Upper lobe of right lung (tissue), 1 donor: ENCODE data around the gene SLC1A7. TPM values are rescaled to one million over a fixed set of nuclear protein-coding genes. Genes with fewer than 3 reads are reported as not detected.

ENCODE experiments used
- ATAC-seq: fragments of 200-7000 bp; cut with Tn5 transposase; one replicate; pipeline ENCODE4 v1.9.1; 2020; ENCODE audit warnings: mild to moderate bottlenecking, moderate library complexity
- DNase-seq: peaks from one replicate; pipeline ENCODE4 v3.0.0-alpha.2; 2020
- H3K27ac ChIP-seq: fragments of 200-600 bp; one replicate; pipeline ENCODE4 v1.8.0; 2022
- H3K27me3 ChIP-seq: fragments of 200-600 bp; one replicate; pipeline ENCODE4 v1.8.0; 2022; ENCODE audit warnings: mild to moderate bottlenecking
- H3K36me3 ChIP-seq: fragments of 200-600 bp; one replicate; pipeline ENCODE4 v1.8.0; 2022
- H3K4me1 ChIP-seq: fragments of 200-600 bp; one replicate; pipeline ENCODE4 v1.8.0; 2022
- H3K4me3 ChIP-seq: fragments of 200-600 bp; one replicate; pipeline ENCODE4 v1.8.0; 2022; ENCODE audit warnings: mild to moderate bottlenecking
- H3K9me3 ChIP-seq: fragments of 200-600 bp; one replicate; pipeline ENCODE4 v1.8.0; 2022
- CTCF ChIP-seq: fragments of 200-600 bp; IDR thresholded peaks from one replicate; pipeline ENCODE4 v1.8.0; 2022; ENCODE audit warnings: antibody characterized with exemption
- intact Hi-C: fragments of 100-400 bp; cut with DNase I; formaldehyde crosslinking; loops from one replicate; pipeline ENCODE4 v1.11.0; 2022
- total RNA-seq: library from RNA; stranded (reverse); fragmentation: NEBNext Ultra II Directional; extraction: Animal tissue kit (Norgen Biotek cat#: 25700); gene quantifications from one replicate; pipeline ENCODE4 v1.2.1, GENCODE V29; 2021
- donor health status: DM: no; HTN: yes; CAD: no; lungs with severe emphysema.

Gene SLC1A7
- total RNA-seq, 1 donor from 2014 or later, result 0.26 TPM

- H3K4me3 ChIP-seq, result no peak overlapping the region
- DNase-seq (peak; percentile 83), ATAC-seq (peak; percentile 72)
- H3K9me3 ChIP-seq, result no peaks in the 10 kb centered on the region
- no peak for TF ChIP-seq CTCF
- H3K4me1 ChIP-seq, result peaks cover 31% of the 10 kb centered on the region
- intact Hi-C loops, result no loop called here
- H3K27me3 ChIP-seq, result no peaks in the 10 kb centered on the region
- no peaks in the 10 kb centered on the region for H3K36me3 ChIP-seq
- H3K27ac ChIP-seq, result peak overlapping the region; percentile 19
Observed at GRCh38 chr1:53110370-53111072, 31.9 kb downstream of the SLC1A7 start.

GRCh38 chr1:53108646-53109580, 33.5 kb downstream of the SLC1A7 start:
- H3K27ac ChIP-seq, result peak overlapping the region; percentile 51
- TF ChIP-seq CTCF, result no peak
- ATAC-seq, result peak; percentile 18
- no peak for DNase-seq
- H3K4me1 ChIP-seq, result peaks cover 29% of the 10 kb centered on the region
- H3K27me3 ChIP-seq, result no peaks in the 10 kb centered on the region
- H3K4me3 ChIP-seq, result no peak overlapping the region
- no peaks in the 10 kb centered on the region for H3K36me3 ChIP-seq
- intact Hi-C loops, result no loop called here
- H3K9me3 ChIP-seq, result no peaks in the 10 kb centered on the region

GRCh38 chr1:53107570-53108322, 34.7 kb downstream of the SLC1A7 start:
- Histone ChIP-seq H3K4me1 (peaks cover 29% of the 10 kb centered on the region), H3K36me3 (no peaks in the 10 kb centered on the region), H3K27ac (no peak overlapping the region), H3K9me3 (no peaks in the 10 kb centered on the region), H3K4me3 (no peak overlapping the region), H3K27me3 (no peaks in the 10 kb centered on the region)
- DNase-seq (no peak), ATAC-seq (no peak)
- TF ChIP-seq CTCF, result no peak
- intact Hi-C loops, result no loop called here

GRCh38 chr1:53107090-53107489, 35.3 kb downstream of the SLC1A7 start:
- H3K27ac ChIP-seq, result no peak overlapping the region
- no peaks in the 10 kb centered on the region for H3K9me3 ChIP-seq
- H3K27me3 ChIP-seq, result no peaks in the 10 kb centered on the region
- peaks cover 29% of the 10 kb centered on the region for H3K4me1 ChIP-seq
- no peak for TF ChIP-seq CTCF
- no peak overlapping the region for H3K4me3 ChIP-seq
- DNase-seq (no peak), ATAC-seq (no peak)
- intact Hi-C loops, result no loop called here
- no peaks in the 10 kb centered on the region for H3K36me3 ChIP-seq

- peaks cover 8% of the 10 kb centered on the region for H3K4me1 ChIP-seq
- DNase-seq (no peak), ATAC-seq (no peak)
- TF ChIP-seq CTCF, result no peak
- H3K27ac ChIP-seq, result no peak overlapping the region
- no peak overlapping the region for H3K4me3 ChIP-seq
- no peaks in the 10 kb centered on the region for H3K36me3 ChIP-seq
- intact Hi-C loops, result no loop called here
- H3K9me3 ChIP-seq, result no peaks in the 10 kb centered on the region
- no peaks in the 10 kb centered on the region for H3K27me3 ChIP-seq
Observed at GRCh38 chr1:53104289-53104913, 38.0 kb downstream of the SLC1A7 start.
